Endodermal cell (in vitro differentiated cells): ENCODE measurements around the gene SLC2A1. TPM values are rescaled to one million over a fixed set of nuclear protein-coding genes. Genes with fewer than 3 reads are reported as not detected.

Experiments
- DNase-seq: peaks from one replicate; pipeline ENCODE4 v3.0.0-alpha.2; 2017
- H3K27ac ChIP-seq: 2 replicates; pipeline ENCODE4 v1.5.1; 2013; ENCODE audit warnings: mild to moderate bottlenecking, low read depth, low read length, moderate library complexity
- H3K27me3 ChIP-seq: 2 replicates; pipeline ENCODE4 v1.6.1; 2013; ENCODE audit warnings: mild to moderate bottlenecking, low read length, moderate library complexity; ENCODE audit not compliant: insufficient read depth, control insufficient read depth, poor library complexity, severe bottlenecking
- H3K36me3 ChIP-seq: 2 replicates; pipeline ENCODE4 v1.7.0; 2013; ENCODE audit warnings: mild to moderate bottlenecking, low read length, moderate library complexity; ENCODE audit not compliant: control insufficient read depth, insufficient read depth
- H3K4me1 ChIP-seq: one replicate; pipeline ENCODE4 v1.7.0; 2013; ENCODE audit warnings: low read length; ENCODE audit not compliant: control insufficient read depth, insufficient read depth
- H3K4me3 ChIP-seq: 2 replicates; pipeline ENCODE4 v1.5.1; 2013; ENCODE audit warnings: mild to moderate bottlenecking, low read length, moderate library complexity
- H3K9ac ChIP-seq: 2 replicates; pipeline ENCODE4 v1.6.1; 2013; ENCODE audit warnings: mild to moderate bottlenecking, low read length, moderate library complexity; ENCODE audit not compliant: poor library complexity, severe bottlenecking; ENCODE audit errors: extremely low read depth
- H3K9me3 ChIP-seq: 2 replicates; pipeline ENCODE4 v1.6.1; 2013; ENCODE audit warnings: mild to moderate bottlenecking, low read length, moderate library complexity; ENCODE audit not compliant: control insufficient read depth
- H3K27ac Mint-ChIP-seq: 2 replicates; pipeline ENCODE4 v1.8.0; 2020; ENCODE audit warnings: mixed read lengths
- H3K27me3 Mint-ChIP-seq: 2 replicates; pipeline ENCODE4 v1.8.0; 2021; ENCODE audit warnings: mild to moderate bottlenecking, mixed read lengths; ENCODE audit not compliant: insufficient read depth
- H3K36me3 Mint-ChIP-seq: 2 replicates; pipeline ENCODE4 v1.8.0; 2020; ENCODE audit warnings: low read depth, mixed read lengths
- H3K4me1 Mint-ChIP-seq: 2 replicates; pipeline ENCODE4 v1.8.0; 2020; ENCODE audit warnings: mixed read lengths
- H3K4me3 Mint-ChIP-seq: 2 replicates; pipeline ENCODE4 v1.8.0; 2020; ENCODE audit warnings: mild to moderate bottlenecking, moderate library complexity, mixed read lengths
- H3K9me3 Mint-ChIP-seq: 2 replicates; pipeline ENCODE4 v1.8.0; 2020; ENCODE audit warnings: mild to moderate bottlenecking, mixed read lengths
- CTCF ChIP-seq: fragments of 200-600 bp; sonication (generic); conservative IDR thresholded peaks from 2 replicates; pipeline ENCODE4 v1.5.0; 2021; ENCODE audit warnings: antibody characterized with exemption, mild to moderate bottlenecking
- WGBS, 2 experiments: methylation state at CpG; one replicate each; pipeline versions ENCODE4 v1.1.5 to v1.1.7; 2013; ENCODE audit warnings: missing lambda C conversion rate in 2 of 2, mixed read lengths in 1 of 2; ENCODE audit not compliant: insufficient coverage in 1 of 2, insufficient read length in 1 of 2; 5-methylcytosine and 5-hydroxymethylcytosine counted together
- total RNA-seq, 2 donors: library from RNA; stranded (reverse); fragmentation: NEBNext Ultra II Directional in 1 of 2; extraction: Animal tissue kit (Norgen Biotek cat#: 25700) in 1 of 2; gene quantifications; 2 replicates in 1 of 2; 3 replicates in 1 of 2; pipeline ENCODE4 v1.2.1, GENCODE V29; 2021

SLC2A1 gene
- total RNA-seq, 2 donors from 2014 or later = 42.5 to 69.7 TPM

GRCh38 chr1:42891465-42892138, 67.1 kb downstream of the SLC2A1 start:
- Mint-ChIP-seq H3K27me3 (peaks cover 9% of the 10 kb centered on the region), H3K36me3 (no peaks in the 10 kb centered on the region), H3K9me3 (peaks cover 10% of the 10 kb centered on the region), H3K27ac (no peak overlapping the region), H3K4me3 (no peak overlapping the region), H3K4me1 (no peaks in the 10 kb centered on the region)
- no peak for DNase-seq
- Histone ChIP-seq H3K9ac (no peak overlapping the region), H3K27ac (no peak overlapping the region), H3K4me3 (no peak overlapping the region), H3K4me1 (no peaks in the 10 kb centered on the region), H3K36me3 (no peaks in the 10 kb centered on the region), H3K9me3 (peaks cover 6% of the 10 kb centered on the region), H3K27me3 (no peaks in the 10 kb centered on the region)
- TF ChIP-seq CTCF = no peak
- WGBS, 2 experiments = 60 to 72% methylated on average over 4 to 5 of the region's 5 CpGs

GRCh38 chr1:42889264-42889663, 69.4 kb downstream of the SLC2A1 start:
- Mint-ChIP-seq H3K4me1 (no peaks in the 10 kb centered on the region), H3K27me3 (no peaks in the 10 kb centered on the region), H3K9me3 (peaks cover 1% of the 10 kb centered on the region), H3K4me3 (no peak overlapping the region), H3K27ac (no peak overlapping the region), H3K36me3 (no peaks in the 10 kb centered on the region)
- no peaks in the 10 kb centered on the region for H3K36me3 ChIP-seq
- WGBS, 2 experiments = 61 to 69% methylated on average over 3 to 4 of the region's 4 CpGs
- H3K27ac ChIP-seq = no peak overlapping the region
- no peak for TF ChIP-seq CTCF
- no peak overlapping the region for H3K9ac ChIP-seq
- H3K9me3 ChIP-seq = no peaks in the 10 kb centered on the region
- no peak for DNase-seq
- H3K27me3 ChIP-seq = no peaks in the 10 kb centered on the region
- no peaks in the 10 kb centered on the region for H3K4me1 ChIP-seq
- H3K4me3 ChIP-seq = no peak overlapping the region

- no peaks in the 10 kb centered on the region for H3K4me1 Mint-ChIP-seq
- TF ChIP-seq CTCF = no peak
- no peaks in the 10 kb centered on the region for H3K36me3 Mint-ChIP-seq
- no peak overlapping the region for H3K4me3 ChIP-seq
- peak; percentile 45 for DNase-seq
- H3K36me3 ChIP-seq = no peaks in the 10 kb centered on the region
- no peak overlapping the region for H3K9ac ChIP-seq
- 93 to 95% methylated on average over 10 to 31 of the region's 31 CpGs for WGBS, 2 experiments
- no peak overlapping the region for H3K27ac ChIP-seq
- H3K9me3 Mint-ChIP-seq = no peaks in the 10 kb centered on the region
- H3K4me3 Mint-ChIP-seq = no peak overlapping the region
- no peaks in the 10 kb centered on the region for H3K4me1 ChIP-seq
- H3K27me3 ChIP-seq = no peaks in the 10 kb centered on the region
- H3K9me3 ChIP-seq = no peaks in the 10 kb centered on the region
- no peak overlapping the region for H3K27ac Mint-ChIP-seq
- no peaks in the 10 kb centered on the region for H3K27me3 Mint-ChIP-seq
These were observed 70.5 kb downstream of the SLC2A1 start for GRCh38 chr1:42888013-42888633.
